ENCODE data around the gene RNF144A.

DNA sequence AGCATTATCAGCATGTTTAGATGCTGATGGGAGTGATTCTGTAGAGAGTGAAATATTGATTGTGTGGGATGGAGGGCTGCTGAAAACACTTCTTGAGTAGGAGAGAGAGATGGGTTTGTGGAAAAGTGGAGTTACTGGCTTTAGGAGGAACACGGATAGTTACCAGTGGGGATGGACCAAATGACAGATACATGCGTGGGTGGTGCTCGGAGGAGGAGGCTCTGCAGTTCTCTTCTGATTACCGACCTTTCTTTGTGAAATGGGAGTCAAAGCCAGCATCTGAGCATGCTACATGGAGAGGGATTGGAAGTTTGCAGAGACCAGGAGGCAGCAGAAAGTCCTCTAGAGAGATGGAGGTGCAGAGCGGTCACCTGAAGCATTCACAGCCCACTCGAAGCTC, 26.3 kb downstream of the RNF144A start:
- TF ChIP-seq, protein P1, sequence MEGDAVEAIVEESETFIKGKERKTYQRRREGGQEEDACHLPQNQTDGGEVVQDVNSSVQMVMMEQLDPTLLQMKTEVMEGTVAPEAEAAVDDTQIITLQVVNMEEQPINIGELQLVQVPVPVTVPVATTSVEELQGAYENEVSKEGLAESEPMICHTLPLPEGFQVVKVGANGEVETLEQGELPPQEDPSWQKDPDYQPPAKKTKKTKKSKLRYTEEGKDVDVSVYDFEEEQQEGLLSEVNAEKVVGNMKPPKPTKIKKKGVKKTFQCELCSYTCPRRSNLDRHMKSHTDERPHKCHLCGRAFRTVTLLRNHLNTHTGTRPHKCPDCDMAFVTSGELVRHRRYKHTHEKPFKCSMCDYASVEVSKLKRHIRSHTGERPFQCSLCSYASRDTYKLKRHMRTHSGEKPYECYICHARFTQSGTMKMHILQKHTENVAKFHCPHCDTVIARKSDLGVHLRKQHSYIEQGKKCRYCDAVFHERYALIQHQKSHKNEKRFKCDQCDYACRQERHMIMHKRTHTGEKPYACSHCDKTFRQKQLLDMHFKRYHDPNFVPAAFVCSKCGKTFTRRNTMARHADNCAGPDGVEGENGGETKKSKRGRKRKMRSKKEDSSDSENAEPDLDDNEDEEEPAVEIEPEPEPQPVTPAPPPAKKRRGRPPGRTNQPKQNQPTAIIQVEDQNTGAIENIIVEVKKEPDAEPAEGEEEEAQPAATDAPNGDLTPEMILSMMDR (IDR thresholded peaks at IDR 0.05), result no peak
- TF ChIP-seq POLR2A (IDR thresholded peaks at IDR 0.05), result no peak
